CD14-positive monocyte (primary cell): ENCODE measurements around the gene PTTG1. TPM values are rescaled to one million over a fixed set of nuclear protein-coding genes. Genes with fewer than 3 reads are reported as not detected.
A peak's percentile ranks its signal among the peaks of the same experiment; 100 is the strongest.
"Not testable (repeated sequence)": the region's sequence is repeated elsewhere in the genome, so short reads cannot be mapped to it uniquely, and the experiment has no call there.

Source experiments
- DNase-seq, 3 donors: peaks; one replicate each; pipeline ENCODE4 v3.0.0-alpha.2; 2011 to 2022
- H2AFZ ChIP-seq: 2 replicates; pipeline ENCODE4 v1.6.0; 2012; ENCODE audit warnings: mild to moderate bottlenecking, low read depth, low read length, inconsistent platforms; ENCODE audit not compliant: insufficient read depth, poor library complexity, severe bottlenecking
- H3K27ac ChIP-seq, 2 donors: 1 replicate in 1 of 2; 2 replicates in 1 of 2; pipeline ENCODE4 v1.5.1; 2012 to 2013; ENCODE audit warnings: low read length in 2 of 2, control low read depth in 1 of 2, inconsistent platforms in 1 of 2, low read depth in 1 of 2, mild to moderate bottlenecking in 1 of 2
- H3K27me3 ChIP-seq, 2 donors: one replicate each; pipeline versions ENCODE4 v1.6.0 to v1.6.1; 2011 to 2013; ENCODE audit warnings: low read length in 2 of 2; ENCODE audit not compliant: control insufficient read depth in 2 of 2, insufficient read depth in 2 of 2
- H3K36me3 ChIP-seq, 2 donors: replicated peaks in 1 of 2; 1 replicate in 1 of 2; 2 replicates in 1 of 2; pipeline versions ENCODE4 v1.5.1 to v1.6.1; 2012 to 2013; ENCODE audit warnings: low read length in 2 of 2, control low read depth in 1 of 2, inconsistent platforms in 1 of 2, mild to moderate bottlenecking in 1 of 2; ENCODE audit not compliant: insufficient read depth in 2 of 2, control insufficient read depth in 1 of 2
- H3K4me1 ChIP-seq, 2 donors: 1 replicate in 1 of 2; 2 replicates in 1 of 2; pipeline versions ENCODE4 v1.5.1 to v1.6.1; 2012 to 2013; ENCODE audit warnings: low read length in 2 of 2, control low read depth in 1 of 2, inconsistent platforms in 1 of 2, mild to moderate bottlenecking in 1 of 2, moderate library complexity in 1 of 2; ENCODE audit not compliant: insufficient read depth in 2 of 2, control insufficient read depth in 1 of 2
- H3K4me2 ChIP-seq: replicated peaks from 2 replicates; pipeline ENCODE3; 2012; ENCODE audit warnings: low read length, moderate library complexity, mild to moderate bottlenecking; ENCODE audit not compliant: poor library complexity, severe bottlenecking; ENCODE audit errors: extremely low read depth
- H3K4me3 ChIP-seq, 3 experiments: fragments of 200-600 bp in 1 of 3; sonication (generic) in 1 of 3; replicated peaks in 1 of 3; 1 replicate in 2 of 3; 2 replicates in 1 of 3; pipeline ENCODE4 v1.5.1; 2011 to 2013; ENCODE audit warnings: low read length in 3 of 3, mild to moderate bottlenecking in 3 of 3, control low read depth in 2 of 3, low read depth in 2 of 3, inconsistent platforms in 1 of 3, moderate library complexity in 1 of 3
- H3K79me2 ChIP-seq: 2 replicates; pipeline ENCODE4 v1.6.0; 2012; ENCODE audit warnings: mild to moderate bottlenecking, control low read depth, inconsistent platforms, low read length, moderate library complexity; ENCODE audit not compliant: insufficient read depth
- H3K9ac ChIP-seq: 2 replicates; pipeline ENCODE4 v1.6.0; 2017; ENCODE audit warnings: low read length, mild to moderate bottlenecking; ENCODE audit not compliant: insufficient read depth, poor library complexity, severe bottlenecking
- H3K9me3 ChIP-seq, 2 donors: replicated peaks in 1 of 2; 1 replicate in 1 of 2; 2 replicates in 1 of 2; pipeline versions ENCODE4 v1.5.1 to v1.6.1; 2012 to 2013; ENCODE audit warnings: low read length in 2 of 2, control low read depth in 1 of 2; ENCODE audit not compliant: control insufficient read depth in 1 of 2, insufficient read depth in 1 of 2
- H4K20me1 ChIP-seq: 2 replicates; pipeline ENCODE4 v1.6.0; 2012; ENCODE audit warnings: mild to moderate bottlenecking, low read length, control low read depth, moderate library complexity; ENCODE audit not compliant: insufficient read depth
- H3K27ac Mint-ChIP-seq, 7 donors: one replicate each; pipeline ENCODE4 v1.8.0; 2020; ENCODE audit warnings: mild to moderate bottlenecking in 7 of 7, mixed read lengths in 7 of 7, moderate library complexity in 6 of 7, inconsistent platforms in 2 of 7
- H3K27me3 Mint-ChIP-seq, 3 donors: one replicate each; pipeline ENCODE4 v1.8.0; 2021 to 2022; ENCODE audit warnings: low read depth in 3 of 3, mild to moderate bottlenecking in 3 of 3, mixed read lengths in 3 of 3, moderate library complexity in 3 of 3, inconsistent platforms in 1 of 3
- H3K36me3 Mint-ChIP-seq, 2 donors: one replicate each; pipeline ENCODE4 v1.8.0; 2020; ENCODE audit warnings: mixed read lengths in 2 of 2, inconsistent platforms in 1 of 2, mild to moderate bottlenecking in 1 of 2
- H3K4me1 Mint-ChIP-seq: one replicate; pipeline ENCODE4 v1.8.0; 2020; ENCODE audit warnings: mild to moderate bottlenecking, mixed read lengths
- H3K4me3 Mint-ChIP-seq, 2 donors: one replicate each; pipeline ENCODE4 v1.8.0; 2020; ENCODE audit warnings: mild to moderate bottlenecking in 2 of 2, mixed read lengths in 2 of 2, moderate library complexity in 1 of 2
- H3K9me3 Mint-ChIP-seq, 7 donors: one replicate each; pipeline ENCODE4 v1.8.0; 2020 to 2022; ENCODE audit warnings: mixed read lengths in 7 of 7, mild to moderate bottlenecking in 6 of 7, moderate library complexity in 6 of 7, inconsistent platforms in 2 of 7
- WGBS: methylation state at CpG from one replicate; pipeline ENCODE4 v1.1.5; 2013; ENCODE audit warnings: missing lambda C conversion rate; ENCODE audit not compliant: insufficient coverage; 5-methylcytosine and 5-hydroxymethylcytosine counted together
- intact Hi-C, 2 donors: fragments of 100-400 bp; cut with micrococcal nuclease; formaldehyde crosslinking; loops; one replicate each; pipeline versions ENCODE4 v1.15.0 to v1.15.1; 2023
- polyA plus RNA-seq, 3 donors: library from polyadenylated mRNA; depleted of rRNA in 1 of 3; unstranded in 2 of 3; stranded (reverse) in 1 of 3; fragments of 300-500 nt in 2 of 3; fragments of >200 nt in 1 of 3; fragmentation: Illumina TruSeq in 2 of 3; gene quantifications; 1 replicate in 2 of 3; 2 replicates in 1 of 3; pipeline ENCODE4 v1.2.3, GENCODE V29; 2012 to 2021
- TF ChIP-seq, protein P1 (sequence below): fragments of 200-600 bp; IDR thresholded peaks from one replicate; pipeline ENCODE4 v1.8.0; 2022; ENCODE audit warnings: antibody characterized with exemption, mild to moderate bottlenecking

The PTTG1 gene
- polyA plus RNA-seq, 3 donors: 2.5 to 3.6 (median 3.3) TPM

GRCh38 chr5:160435532-160435931 lies 13.9 kb downstream of the PTTG1 start:
- Mint-ChIP-seq H3K36me3 (peaks cover 7 to 14% of the 10 kb centered on the region in 2 donors), H3K4me1 (peaks cover 16% of the 10 kb centered on the region), H3K9me3 (no peaks in the 10 kb centered on the region), H3K27me3 (peaks cover 2 to 5% (median 2%) of the 10 kb centered on the region in 3 donors), H3K27ac (peak overlapping the region in 1 of 7 donors; percentile 6), H3K4me3 (no peak overlapping the region)
- intact Hi-C loops: loop anchor here in 1 of 2 donors (5.0 kb wide), 1 partner anchor 72 kb away; no protein-coding TSS in a partner anchor
- no peak for DNase-seq
- H3K79me2 ChIP-seq: no peaks in the 10 kb centered on the region
- H3K27ac ChIP-seq: no peak overlapping the region
- H2AFZ ChIP-seq: no peak overlapping the region
- 50% methylated on average over 1 of the region's 1 CpG for WGBS
- no peak overlapping the region for H3K9ac ChIP-seq
- H3K4me2 ChIP-seq: no peak overlapping the region
- peaks cover 10 to 22% of the 10 kb centered on the region in 2 donors for H3K4me1 ChIP-seq
- no peaks in the 10 kb centered on the region for H3K9me3 ChIP-seq
- peaks cover 0 to 8% of the 10 kb centered on the region in 2 donors for H3K36me3 ChIP-seq
- H4K20me1 ChIP-seq: no peaks in the 10 kb centered on the region
- no peaks in the 10 kb centered on the region for H3K27me3 ChIP-seq
- TF ChIP-seq, protein P1, sequence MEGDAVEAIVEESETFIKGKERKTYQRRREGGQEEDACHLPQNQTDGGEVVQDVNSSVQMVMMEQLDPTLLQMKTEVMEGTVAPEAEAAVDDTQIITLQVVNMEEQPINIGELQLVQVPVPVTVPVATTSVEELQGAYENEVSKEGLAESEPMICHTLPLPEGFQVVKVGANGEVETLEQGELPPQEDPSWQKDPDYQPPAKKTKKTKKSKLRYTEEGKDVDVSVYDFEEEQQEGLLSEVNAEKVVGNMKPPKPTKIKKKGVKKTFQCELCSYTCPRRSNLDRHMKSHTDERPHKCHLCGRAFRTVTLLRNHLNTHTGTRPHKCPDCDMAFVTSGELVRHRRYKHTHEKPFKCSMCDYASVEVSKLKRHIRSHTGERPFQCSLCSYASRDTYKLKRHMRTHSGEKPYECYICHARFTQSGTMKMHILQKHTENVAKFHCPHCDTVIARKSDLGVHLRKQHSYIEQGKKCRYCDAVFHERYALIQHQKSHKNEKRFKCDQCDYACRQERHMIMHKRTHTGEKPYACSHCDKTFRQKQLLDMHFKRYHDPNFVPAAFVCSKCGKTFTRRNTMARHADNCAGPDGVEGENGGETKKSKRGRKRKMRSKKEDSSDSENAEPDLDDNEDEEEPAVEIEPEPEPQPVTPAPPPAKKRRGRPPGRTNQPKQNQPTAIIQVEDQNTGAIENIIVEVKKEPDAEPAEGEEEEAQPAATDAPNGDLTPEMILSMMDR: no peak
- no peak overlapping the region for H3K4me3 ChIP-seq

GRCh38 chr5:160436017-160436416 lies 14.4 kb downstream of the PTTG1 start:
- peaks cover 17% of the 10 kb centered on the region for H3K4me1 Mint-ChIP-seq
- Histone ChIP-seq H3K36me3 (peaks cover 0 to 3% of the 10 kb centered on the region in 2 donors), H3K4me1 (peaks cover 10 to 27% of the 10 kb centered on the region in 2 donors), H3K9me3 (no peaks in the 10 kb centered on the region), H4K20me1 (no peaks in the 10 kb centered on the region), H2AFZ (no peak overlapping the region), H3K9ac (no peak overlapping the region), H3K4me2 (no peak overlapping the region), H3K79me2 (no peaks in the 10 kb centered on the region), H3K27ac (no peak overlapping the region), H3K4me3 (no peak overlapping the region), H3K27me3 (no peaks in the 10 kb centered on the region)
- peaks cover 2 to 5% (median 2%) of the 10 kb centered on the region in 3 donors for H3K27me3 Mint-ChIP-seq
- H3K36me3 Mint-ChIP-seq: peaks cover 7 to 12% of the 10 kb centered on the region in 2 donors
- intact Hi-C loops: loop anchor here in 1 of 2 donors (5.0 kb wide), 1 partner anchor 71 kb away; no protein-coding TSS in a partner anchor
- H3K9me3 Mint-ChIP-seq: no peaks in the 10 kb centered on the region
- DNase-seq: no peak
- H3K27ac Mint-ChIP-seq: no peak overlapping the region
- H3K4me3 Mint-ChIP-seq: no peak overlapping the region
- 100% methylated on average over 2 of the region's 4 CpGs for WGBS
- TF ChIP-seq, protein P1: no peak

- not testable (repeated sequence) for H3K9me3 Mint-ChIP-seq, H3K79me2 ChIP-seq, H3K9ac ChIP-seq, H3K27me3 ChIP-seq, H3K9me3 ChIP-seq, H2AFZ ChIP-seq, H4K20me1 ChIP-seq, H3K27ac ChIP-seq, H3K4me3 ChIP-seq, H3K4me2 ChIP-seq, H3K27me3 Mint-ChIP-seq, H3K36me3 ChIP-seq, H3K36me3 Mint-ChIP-seq
- H3K4me1 ChIP-seq: peaks cover 15 to 33% of the 10 kb centered on the region in 2 donors
- intact Hi-C loops: loop anchor here in 1 of 2 donors (5.0 kb wide), 1 partner anchor 71 kb away; no protein-coding TSS in a partner anchor
- Mint-ChIP-seq H3K27ac (peak overlapping the region in 2 of 7 donors; percentile 55 to 58), H3K4me1 (peaks cover 23% of the 10 kb centered on the region), H3K4me3 (peak overlapping the region in 1 of 2 donors; percentile 37)
- peak in 2 of 3 donors; percentile 11 to 68 for DNase-seq
- WGBS: no CpG with 5 or more reads among the region's 6 CpGs
Measured at GRCh38 chr5:160436661-160437060, 15.0 kb downstream of the PTTG1 start.
